Non-pigmented ciliary epithelial cell (primary cell): Measurements from ENCODE around the gene MGME1.

Experiments used
- DNase-seq: peaks from one replicate; pipeline ENCODE4 v3.0.0-alpha.2; 2010; ENCODE audit warnings: low read depth

Gene MGME1

DNA sequence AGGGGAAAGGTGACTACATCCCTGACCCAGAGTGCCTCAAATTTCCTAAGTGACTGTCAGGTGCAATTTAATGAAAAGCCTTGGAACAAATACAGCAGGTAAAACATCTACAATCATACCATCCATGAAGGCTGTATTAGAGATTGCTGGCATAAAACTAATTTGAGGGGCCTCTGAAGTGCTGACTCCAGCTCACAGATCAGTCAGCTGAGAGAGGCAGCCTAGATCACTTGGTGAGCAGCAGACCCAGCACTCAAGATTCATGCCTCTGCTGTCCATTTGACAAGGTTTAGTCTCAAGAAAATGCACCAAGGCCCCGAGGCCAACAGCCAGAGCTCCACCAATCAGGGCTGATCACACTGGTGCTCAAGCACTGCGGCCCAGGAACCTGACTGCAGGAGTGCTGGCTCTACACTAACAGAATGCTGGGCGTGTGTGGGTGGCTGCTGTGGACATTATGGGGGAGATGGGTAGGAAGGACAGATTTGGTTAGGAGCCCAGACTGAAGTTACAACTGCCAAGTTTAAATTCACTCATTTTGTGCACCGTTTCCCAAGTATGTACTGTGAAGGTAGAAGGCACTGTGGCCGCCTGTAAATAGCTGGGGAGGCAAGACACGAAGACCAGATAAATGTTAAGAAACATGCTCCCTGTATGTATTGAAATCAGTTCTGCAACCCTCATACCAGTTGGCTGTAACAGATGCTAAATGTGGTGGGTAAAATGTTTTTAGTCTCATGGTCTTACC, 28.4 kb upstream of the MGME1 start:
- DNase-seq, result no peak

DNA sequence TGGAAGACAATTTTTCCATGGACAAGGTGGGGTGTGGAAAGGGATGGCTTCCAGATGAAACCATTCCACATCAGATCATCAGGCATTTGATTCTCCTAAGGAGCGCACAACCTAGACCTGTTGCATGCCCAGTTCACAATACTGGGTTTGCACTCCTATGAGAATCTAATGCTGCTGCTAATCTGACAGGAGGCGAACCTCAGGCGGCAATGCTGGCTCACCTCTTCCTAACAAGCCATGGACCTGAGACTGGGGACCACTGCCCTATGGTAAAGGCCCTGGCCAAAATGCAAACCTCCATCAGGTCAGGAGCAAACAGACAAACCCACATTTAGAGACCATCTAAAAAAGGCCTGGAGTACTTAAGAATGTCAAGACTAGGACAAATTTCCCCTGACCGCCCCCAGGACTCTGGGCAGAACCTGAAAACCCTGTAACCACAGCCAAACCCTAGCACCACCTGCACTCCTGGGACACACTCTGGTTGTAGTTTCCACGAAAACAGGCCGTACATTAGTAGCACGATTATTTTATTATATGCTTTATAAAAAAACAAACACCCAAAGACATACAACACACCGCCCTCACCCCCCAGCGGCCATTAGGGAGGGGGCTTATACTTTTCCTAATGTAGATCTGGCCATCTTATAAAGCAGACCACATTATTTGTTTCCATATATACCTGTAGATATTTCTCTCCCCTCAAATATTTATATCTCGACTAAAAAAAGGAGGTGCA, 27.6 kb upstream of the MGME1 start:
- DNase-seq, result no peak

- DNase-seq, result no peak
Measured at GRCh38 chr20:17941826-17942196, 27.0 kb upstream of the MGME1 start.

DNA sequence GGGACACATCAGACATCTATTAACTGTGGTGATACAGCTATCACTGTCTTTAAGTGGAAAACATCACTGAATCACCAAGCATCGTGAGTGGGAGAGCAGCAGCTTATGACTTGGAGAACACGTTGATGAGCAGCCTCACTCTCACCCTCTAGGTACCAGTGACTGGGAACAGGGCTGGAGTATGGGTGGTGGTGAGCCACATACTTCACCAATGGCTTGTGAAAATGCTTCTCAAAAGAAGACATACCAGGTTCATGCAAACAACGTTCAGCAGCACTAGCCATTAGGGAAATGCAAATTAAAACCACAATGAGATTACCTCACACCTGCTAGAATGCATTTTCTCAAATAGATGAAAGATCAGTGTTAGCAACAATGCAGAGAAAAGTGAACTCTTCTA, 25.5 kb upstream of the MGME1 start:
- DNase-seq, result no peak

GRCh38 chr20:17944854-17945474, 23.9 kb upstream of the MGME1 start:
- no peak for DNase-seq

GRCh38 chr20:17946040-17946439, 22.8 kb upstream of the MGME1 start:
- DNase-seq, result no peak

DNA sequence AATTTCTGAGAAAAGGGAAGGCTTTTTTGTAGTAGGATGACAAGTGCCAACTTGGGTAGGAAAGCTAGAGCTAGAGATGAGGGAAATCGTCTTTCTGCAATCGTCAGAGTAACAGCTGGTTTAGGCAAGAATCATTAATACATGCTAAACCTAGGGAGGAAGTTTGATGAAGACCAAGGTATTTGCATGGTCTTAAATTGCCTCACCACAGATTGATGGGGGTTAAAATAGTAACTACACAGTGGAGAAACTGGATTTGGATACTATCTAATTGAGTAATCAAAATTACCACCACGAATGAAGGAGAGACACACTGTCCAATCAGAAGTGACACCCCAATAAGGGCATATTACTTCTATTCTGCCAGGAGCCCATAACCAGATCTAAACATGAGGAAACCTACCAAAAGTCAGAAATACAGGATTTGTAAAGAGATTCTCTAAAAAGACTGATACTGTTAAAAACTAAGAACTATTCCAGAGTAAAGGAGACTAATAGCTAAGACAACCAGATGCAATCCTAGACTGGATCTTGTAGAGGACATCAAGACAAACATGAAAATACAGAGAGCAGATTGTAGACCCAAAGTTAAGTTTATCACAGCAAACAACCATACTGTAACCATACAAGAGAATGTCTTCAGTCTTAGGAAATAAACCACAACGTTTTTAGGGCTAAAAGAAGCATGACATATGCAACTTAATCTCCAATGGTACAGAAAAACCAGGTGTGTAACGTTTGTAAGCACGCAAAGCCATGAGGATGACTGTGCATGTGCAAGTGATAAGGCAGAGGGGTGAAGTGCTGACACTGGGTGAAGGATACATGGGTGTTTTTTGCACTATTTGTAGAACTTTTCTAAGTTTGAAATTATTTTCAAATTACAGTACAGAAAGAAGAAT, 22.0 kb upstream of the MGME1 start:
- no peak for DNase-seq

DNA sequence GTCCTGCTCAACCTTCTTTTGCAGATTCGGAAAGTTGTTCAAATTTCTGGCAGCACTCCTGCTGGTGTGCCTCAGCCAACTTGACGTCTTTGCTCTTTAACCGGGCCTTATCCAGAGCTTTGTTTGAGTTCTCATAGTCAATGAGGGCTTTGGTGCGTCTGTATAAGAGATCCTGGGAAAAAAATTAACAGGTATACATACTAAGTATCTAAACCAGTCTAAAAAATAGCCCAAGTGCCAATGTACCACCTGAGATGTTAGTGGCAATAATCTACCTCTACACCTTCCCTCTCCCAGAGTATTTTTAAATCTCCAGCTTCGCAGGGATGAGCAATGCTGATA, 21.4 kb upstream of the MGME1 start:
- DNase-seq, result no peak

- no peak for DNase-seq
Measured at GRCh38 chr20:17948442-17948841, 20.4 kb upstream of the MGME1 start.

- DNase-seq, result no peak
Measured at GRCh38 chr20:17949899-17950298, 18.9 kb upstream of the MGME1 start.

- DNase-seq, result no peak
Measured at GRCh38 chr20:17950670-17951069, 18.1 kb upstream of the MGME1 start.

DNA sequence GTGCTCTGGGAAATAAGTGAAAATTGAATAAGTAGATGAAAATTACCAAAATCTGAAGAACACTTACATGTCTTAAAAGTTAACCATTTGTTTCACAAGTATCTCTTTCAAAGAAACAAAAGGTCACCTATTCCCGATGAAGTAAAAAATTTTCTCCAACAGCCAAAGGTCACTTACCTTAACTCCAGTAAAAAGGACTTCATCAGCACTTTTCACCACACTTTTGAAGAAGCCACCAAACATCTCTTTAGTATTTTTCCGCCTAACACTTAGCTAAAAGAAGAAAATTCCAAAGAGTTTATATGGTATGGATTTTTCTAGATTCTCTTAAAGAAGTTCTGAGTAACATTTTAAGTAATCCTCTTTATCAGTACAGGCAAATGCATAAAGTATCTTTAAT, 17.5 kb upstream of the MGME1 start:
- DNase-seq, result no peak

- no peak for DNase-seq
Measured at GRCh38 chr20:17952692-17953684, 15.8 kb upstream of the MGME1 start.

GRCh38 chr20:17953935-17954334, 14.9 kb upstream of the MGME1 start:
- DNase-seq, result no peak

GRCh38 chr20:17955302-17955701, 13.5 kb upstream of the MGME1 start:
- DNase-seq, result no peak

GRCh38 chr20:17956099-17956685, 12.6 kb upstream of the MGME1 start:
- DNase-seq, result no peak

DNA sequence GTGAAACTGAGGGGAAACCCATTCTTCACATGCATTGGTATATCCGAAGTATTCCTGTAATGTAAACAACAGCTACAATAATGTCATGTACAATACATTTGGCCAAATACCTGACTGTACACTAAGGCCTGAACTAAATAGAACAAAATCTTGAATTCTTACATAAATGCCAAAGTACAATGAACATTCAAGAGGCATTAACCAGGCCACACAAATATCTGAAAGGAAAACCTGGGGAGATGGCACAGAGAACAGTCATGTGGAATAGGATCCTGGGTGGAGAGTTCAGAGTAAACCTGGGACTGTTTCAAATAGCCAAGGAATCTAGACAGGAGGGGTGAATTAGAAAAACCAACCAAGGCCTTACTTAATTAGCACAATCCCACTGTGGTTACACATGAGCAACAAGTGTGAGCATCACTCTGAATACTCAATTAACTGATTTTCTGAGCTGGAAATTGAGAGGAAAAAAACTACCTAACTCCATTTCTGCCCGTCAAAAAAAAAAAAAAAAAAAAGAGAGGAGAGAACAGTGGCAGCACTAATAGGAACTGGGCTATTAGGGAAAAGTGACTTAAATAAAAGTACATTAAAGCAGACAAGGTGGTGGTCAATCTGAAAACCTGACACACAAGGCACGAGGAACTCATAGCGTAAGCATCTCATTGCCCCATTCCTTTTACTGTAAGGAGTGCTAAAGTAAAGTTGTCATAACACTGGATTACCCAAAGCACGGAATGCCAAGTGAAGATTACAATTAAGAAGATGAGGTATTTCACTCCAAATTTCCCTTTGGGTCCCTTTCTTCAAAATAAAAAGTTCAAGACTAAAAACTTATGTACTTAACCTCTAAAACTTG, 11.1 kb upstream of the MGME1 start:
- DNase-seq, result no peak

- DNase-seq, result no peak
Measured at GRCh38 chr20:17958373-17959256, 10.2 kb upstream of the MGME1 start.

DNA sequence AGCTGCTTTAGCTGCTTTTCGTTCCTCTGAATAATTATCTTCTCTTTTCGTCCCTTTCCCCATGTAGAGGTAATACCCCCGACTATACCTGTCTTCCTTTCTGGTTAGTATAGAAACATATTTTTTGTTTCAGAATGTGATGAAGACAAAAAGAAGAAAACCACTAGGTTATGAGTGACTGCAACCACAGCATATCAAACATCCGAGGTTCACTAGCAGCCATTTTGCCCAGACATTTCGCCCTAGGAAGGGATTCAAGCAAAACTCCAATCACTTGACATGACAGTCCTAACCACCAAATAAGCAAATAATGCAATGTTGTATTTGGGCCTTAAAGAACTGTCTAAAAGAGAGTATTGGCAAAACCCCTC, 9.6 kb upstream of the MGME1 start:
- no peak for DNase-seq
